AG10803 (cell line): ENCODE measurements around the gene DRAXIN.

Source experiments
- DNase-seq: peaks from one replicate; pipeline ENCODE4 v3.0.0; 2010; ENCODE audit warnings: low read depth
- H3K4me3 ChIP-seq: 2 replicates; pipeline ENCODE4 v1.5.1; 2011; ENCODE audit warnings: mild to moderate bottlenecking, low read length, control low read depth
- CTCF ChIP-seq: conservative IDR thresholded peaks from 2 replicates; pipeline ENCODE4 v1.5.1; 2011; ENCODE audit warnings: mild to moderate bottlenecking, low read length, control low read depth, inconsistent platforms

Gene DRAXIN

GRCh38 chr1:11708554-11709350 lies 17.2 kb downstream of the DRAXIN start:
- no peak overlapping the region for H3K4me3 ChIP-seq
- DNase-seq: no peak
- no peak for TF ChIP-seq CTCF

- no peak for TF ChIP-seq CTCF
- H3K4me3 ChIP-seq: no peak overlapping the region
- DNase-seq: no peak
Observed at GRCh38 chr1:11711490-11711889, 20.0 kb downstream of the DRAXIN start.

DNA sequence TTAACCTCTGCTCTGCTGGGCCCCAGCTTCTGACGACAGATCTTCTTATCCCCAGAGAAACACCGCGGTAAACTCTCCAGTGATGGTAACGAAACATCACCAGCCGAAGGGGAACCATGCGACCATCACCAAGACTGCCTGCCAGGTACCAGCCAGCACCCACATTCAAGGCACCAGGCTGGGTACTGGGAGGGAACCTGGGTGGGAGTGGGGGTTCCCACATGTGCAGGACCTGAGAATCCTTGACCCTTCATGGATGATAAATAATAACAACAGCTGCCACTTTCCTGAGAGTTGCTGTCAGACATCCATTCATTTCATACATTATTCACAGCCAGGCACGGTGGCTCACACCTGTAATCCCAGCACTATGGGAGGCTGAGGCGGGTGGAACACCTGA lies 20.8 kb downstream of the DRAXIN start:
- DNase-seq: no peak
- no peak for TF ChIP-seq CTCF

GRCh38 chr1:11713095-11713494 lies 21.6 kb downstream of the DRAXIN start:
- no peak for DNase-seq
- H3K4me3 ChIP-seq: no peak overlapping the region
- TF ChIP-seq CTCF: no peak

More for the DNA sequence above, 20.8 kb downstream of the DRAXIN start:
- no peak overlapping the region for H3K4me3 ChIP-seq

- no peak for DNase-seq
- no peak for TF ChIP-seq CTCF
- H3K4me3 ChIP-seq: no peak overlapping the region
Observed at GRCh38 chr1:11714831-11715575, 23.5 kb downstream of the DRAXIN start.

DNA sequence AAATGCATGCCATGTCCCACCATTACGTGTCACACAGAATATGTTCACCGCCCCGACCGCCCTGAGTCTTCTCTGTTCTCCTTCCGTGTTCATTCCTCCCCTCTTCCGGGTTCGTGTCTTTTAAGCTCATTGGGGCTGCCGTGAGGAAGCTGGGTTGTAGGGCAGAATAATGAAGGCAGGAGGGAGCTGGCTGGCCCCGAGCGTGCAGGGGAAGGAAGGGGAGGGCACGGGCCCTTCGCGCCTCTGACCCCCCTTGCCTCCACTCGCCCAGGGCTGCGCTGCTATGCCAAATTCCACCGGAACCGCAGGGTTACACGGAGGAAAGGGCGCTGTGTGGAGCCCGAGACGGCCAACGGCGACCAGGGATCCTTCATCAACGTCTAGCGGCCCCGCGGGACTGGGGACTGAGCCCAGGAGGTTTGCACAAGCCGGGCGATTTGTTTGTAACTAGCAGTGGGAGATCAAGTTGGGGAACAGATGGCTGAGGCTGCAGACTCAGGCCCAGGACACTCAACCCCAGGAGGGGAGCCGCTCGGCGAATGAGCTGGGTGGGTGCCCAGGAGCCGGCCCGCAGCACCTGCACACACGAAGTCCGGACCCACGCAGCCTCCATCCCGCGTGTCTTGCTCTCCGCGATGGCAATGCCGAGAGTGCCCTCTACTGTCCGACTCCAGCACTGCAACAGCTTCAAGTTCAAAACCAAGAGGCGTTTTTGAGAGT lies 28.0 kb downstream of the DRAXIN start:
- H3K4me3 ChIP-seq: peak overlapping the region; percentile 52
- peak; percentile 65 for DNase-seq
- peak; percentile 98 for TF ChIP-seq CTCF
